ENCODE results near the gene TBXAS1. TPM values are rescaled to one million over a fixed set of nuclear protein-coding genes. Genes with fewer than 3 reads are reported as not detected.

Gene TBXAS1
- total RNA-seq, 1 donor from 2014 or later: 1.3 TPM

DNA sequence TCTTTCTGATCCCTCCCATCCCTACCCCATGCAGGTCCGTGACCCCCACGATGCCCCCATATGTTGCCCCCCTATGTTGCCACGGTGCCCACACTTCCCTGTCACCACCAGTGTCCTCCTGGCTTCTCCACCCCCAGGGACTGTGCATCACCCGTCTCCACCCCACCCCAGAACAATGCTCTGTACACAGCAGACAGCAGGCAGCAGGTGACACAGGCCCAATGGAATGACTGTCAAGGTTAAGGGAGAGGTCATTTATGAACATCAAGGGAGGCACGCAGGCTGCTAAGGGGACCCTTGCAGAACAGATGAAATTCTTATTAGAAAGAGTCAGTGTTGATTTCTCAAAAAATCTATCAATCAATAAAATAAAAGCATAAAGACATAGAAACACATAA, 162.2 kb downstream of the TBXAS1 start:
- Mint-ChIP-seq H3K27ac (ENCODE audit: unreplicated experiment) (no peak overlapping the region), H3K4me1 (ENCODE audit: unreplicated experiment) (no peaks in the 10 kb centered on the region), H3K9me3 (ENCODE audit: unreplicated experiment) (no peaks in the 10 kb centered on the region), H3K4me3 (ENCODE audit: unreplicated experiment) (no peak overlapping the region), H3K36me3 (ENCODE audit: low read depth, unreplicated experiment) (no peaks in the 10 kb centered on the region), H3K27me3 (ENCODE audit: unreplicated experiment) (peaks cover 2% of the 10 kb centered on the region)
- no peak for DNase-seq (ENCODE audit: low spot score)
- TF ChIP-seq, protein P1, sequence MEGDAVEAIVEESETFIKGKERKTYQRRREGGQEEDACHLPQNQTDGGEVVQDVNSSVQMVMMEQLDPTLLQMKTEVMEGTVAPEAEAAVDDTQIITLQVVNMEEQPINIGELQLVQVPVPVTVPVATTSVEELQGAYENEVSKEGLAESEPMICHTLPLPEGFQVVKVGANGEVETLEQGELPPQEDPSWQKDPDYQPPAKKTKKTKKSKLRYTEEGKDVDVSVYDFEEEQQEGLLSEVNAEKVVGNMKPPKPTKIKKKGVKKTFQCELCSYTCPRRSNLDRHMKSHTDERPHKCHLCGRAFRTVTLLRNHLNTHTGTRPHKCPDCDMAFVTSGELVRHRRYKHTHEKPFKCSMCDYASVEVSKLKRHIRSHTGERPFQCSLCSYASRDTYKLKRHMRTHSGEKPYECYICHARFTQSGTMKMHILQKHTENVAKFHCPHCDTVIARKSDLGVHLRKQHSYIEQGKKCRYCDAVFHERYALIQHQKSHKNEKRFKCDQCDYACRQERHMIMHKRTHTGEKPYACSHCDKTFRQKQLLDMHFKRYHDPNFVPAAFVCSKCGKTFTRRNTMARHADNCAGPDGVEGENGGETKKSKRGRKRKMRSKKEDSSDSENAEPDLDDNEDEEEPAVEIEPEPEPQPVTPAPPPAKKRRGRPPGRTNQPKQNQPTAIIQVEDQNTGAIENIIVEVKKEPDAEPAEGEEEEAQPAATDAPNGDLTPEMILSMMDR (IDR thresholded peaks at IDR 0.05; ENCODE audit: unreplicated experiment): no peak

DNA sequence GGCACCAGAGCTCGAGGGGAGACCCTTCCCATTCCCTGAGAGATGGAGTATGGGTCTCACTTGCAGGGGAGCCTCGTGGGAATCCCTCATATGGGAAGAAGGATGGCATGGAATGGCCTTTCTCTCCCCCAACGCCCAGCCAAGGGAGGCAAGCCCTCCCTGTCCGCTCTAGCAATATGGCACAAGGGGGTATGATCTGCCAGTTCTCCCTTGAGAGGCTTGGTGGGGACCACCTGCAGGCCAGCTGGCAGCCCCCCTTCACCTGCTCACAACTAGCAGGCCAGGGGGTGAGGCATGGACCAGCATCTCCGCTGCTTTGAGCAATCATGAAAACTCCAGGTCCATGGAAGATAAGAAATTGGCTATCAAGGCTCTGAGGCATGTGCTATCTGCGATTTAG, 162.8 kb downstream of the TBXAS1 start:
- DNase-seq (ENCODE audit: low spot score): no peak
- Mint-ChIP-seq H3K36me3 (ENCODE audit: low read depth, unreplicated experiment) (no peaks in the 10 kb centered on the region), H3K9me3 (ENCODE audit: unreplicated experiment) (no peaks in the 10 kb centered on the region), H3K27ac (ENCODE audit: unreplicated experiment) (no peak overlapping the region), H3K4me3 (ENCODE audit: unreplicated experiment) (no peak overlapping the region), H3K27me3 (ENCODE audit: unreplicated experiment) (peaks cover 2% of the 10 kb centered on the region), H3K4me1 (ENCODE audit: unreplicated experiment) (no peaks in the 10 kb centered on the region)
- TF ChIP-seq, protein P1 (IDR thresholded peaks at IDR 0.05; ENCODE audit: unreplicated experiment): no peak

DNA sequence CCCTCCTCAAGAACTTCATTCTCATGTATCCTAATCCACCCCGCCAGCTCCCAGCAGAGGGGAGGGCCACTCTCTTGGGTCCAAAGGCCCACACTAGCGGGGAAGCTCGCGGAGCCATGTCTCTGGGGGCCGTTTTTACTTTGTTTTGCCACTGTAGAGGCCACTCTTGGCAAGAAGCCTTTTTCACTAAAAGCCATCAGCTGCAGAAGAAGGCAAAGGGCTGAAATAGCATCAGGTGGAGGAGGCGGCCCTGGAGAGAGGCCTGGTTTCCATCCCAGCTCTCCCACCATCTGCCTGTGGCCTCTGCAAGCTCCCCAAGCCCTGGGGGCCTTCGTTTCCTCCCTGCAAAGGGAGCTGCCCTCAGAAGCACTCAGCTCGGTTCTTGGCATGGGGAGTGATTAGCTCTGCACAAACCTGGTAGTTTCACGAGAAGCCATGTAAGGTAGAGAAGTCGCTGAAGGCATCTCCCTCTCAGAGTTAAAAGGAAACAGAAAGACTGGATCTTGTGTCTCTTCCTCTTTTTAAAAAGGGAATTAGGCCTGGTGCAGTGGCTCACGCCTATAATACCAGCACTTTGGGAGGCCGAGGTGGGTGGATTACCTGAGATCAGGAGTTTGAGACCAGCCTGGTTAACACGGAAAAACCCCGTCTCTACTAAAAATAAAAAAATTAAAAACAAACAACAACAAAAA, 163.4 kb downstream of the TBXAS1 start:
- Mint-ChIP-seq H3K36me3 (ENCODE audit: low read depth, unreplicated experiment) (no peaks in the 10 kb centered on the region), H3K4me3 (ENCODE audit: unreplicated experiment) (no peak overlapping the region), H3K9me3 (ENCODE audit: unreplicated experiment) (no peaks in the 10 kb centered on the region), H3K27ac (ENCODE audit: unreplicated experiment) (no peak overlapping the region), H3K4me1 (ENCODE audit: unreplicated experiment) (no peaks in the 10 kb centered on the region), H3K27me3 (ENCODE audit: unreplicated experiment) (peaks cover 2% of the 10 kb centered on the region)
- no peak for DNase-seq (ENCODE audit: low spot score)
- TF ChIP-seq, protein P1 (IDR thresholded peaks at IDR 0.05; ENCODE audit: unreplicated experiment): no peak

DNA sequence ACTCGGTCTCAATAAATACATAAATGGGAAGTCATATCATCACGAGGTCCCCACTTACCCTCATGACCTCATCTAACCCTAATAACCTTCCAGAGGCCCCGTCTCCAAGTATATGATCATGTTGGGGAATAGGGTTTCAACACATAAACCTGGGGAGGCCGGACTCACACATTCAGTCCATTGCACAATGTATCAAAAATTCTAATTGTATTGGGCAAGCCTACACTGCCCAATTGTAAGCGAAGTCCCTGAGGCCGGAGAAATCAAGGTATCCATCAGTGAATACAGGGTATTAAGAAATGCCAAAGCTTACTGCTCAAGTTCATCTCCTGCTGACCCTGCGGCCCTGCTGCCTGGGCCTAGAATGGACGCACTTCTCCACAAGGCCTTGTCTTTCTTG, 164.1 kb downstream of the TBXAS1 start:
- Mint-ChIP-seq H3K36me3 (ENCODE audit: low read depth, unreplicated experiment) (no peaks in the 10 kb centered on the region), H3K4me1 (ENCODE audit: unreplicated experiment) (no peaks in the 10 kb centered on the region), H3K9me3 (ENCODE audit: unreplicated experiment) (no peaks in the 10 kb centered on the region)

DNA sequence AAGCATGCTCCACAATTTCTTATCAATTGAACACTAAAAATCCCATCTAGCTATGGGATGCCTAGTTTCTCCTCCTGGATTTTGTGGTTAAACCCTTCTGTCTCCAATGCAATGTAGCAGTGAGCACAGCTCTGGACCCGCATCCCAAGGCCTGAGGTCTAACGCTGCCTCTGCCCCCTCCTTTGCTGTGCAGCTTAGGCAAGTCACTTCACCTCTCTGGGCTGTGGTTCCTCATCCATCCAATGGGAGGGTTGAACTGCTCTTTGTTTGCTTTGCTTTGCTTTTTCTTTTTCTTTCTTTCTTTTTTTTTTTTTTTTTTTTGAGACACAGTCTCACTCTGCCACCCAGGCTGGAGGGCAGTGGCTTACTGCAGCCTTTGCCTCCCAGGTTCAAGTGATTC, 164.5 kb downstream of the TBXAS1 start:
- no peak for DNase-seq (ENCODE audit: low spot score)

More for the DNA sequence above, 164.1 kb downstream of the TBXAS1 start:
- Mint-ChIP-seq H3K27me3 (ENCODE audit: unreplicated experiment) (peaks cover 2% of the 10 kb centered on the region), H3K4me3 (ENCODE audit: unreplicated experiment) (no peak overlapping the region), H3K27ac (ENCODE audit: unreplicated experiment) (no peak overlapping the region)
- TF ChIP-seq, protein P1 (IDR thresholded peaks at IDR 0.05; ENCODE audit: unreplicated experiment): no peak
- DNase-seq (ENCODE audit: low spot score): no peak

More for the DNA sequence above, 164.5 kb downstream of the TBXAS1 start:
- TF ChIP-seq, protein P1 (IDR thresholded peaks at IDR 0.05; ENCODE audit: unreplicated experiment): no peak
- H3K27me3 Mint-ChIP-seq (ENCODE audit: unreplicated experiment): peaks cover 2% of the 10 kb centered on the region
- no peak overlapping the region for H3K4me3 Mint-ChIP-seq (ENCODE audit: unreplicated experiment)
- H3K27ac Mint-ChIP-seq (ENCODE audit: unreplicated experiment): no peak overlapping the region
- no peaks in the 10 kb centered on the region for H3K4me1 Mint-ChIP-seq (ENCODE audit: unreplicated experiment)
- H3K9me3 Mint-ChIP-seq (ENCODE audit: unreplicated experiment): no peaks in the 10 kb centered on the region
- H3K36me3 Mint-ChIP-seq (ENCODE audit: low read depth, unreplicated experiment): no peaks in the 10 kb centered on the region
